Medulla oblongata (tissue), 1 donor: Measurements from ENCODE around the gene GTPBP6.
A peak's percentile ranks its signal among the peaks of the same experiment; 100 is the strongest.

Experiments used
- DNase-seq: peaks from one replicate; pipeline ENCODE4 v3.0.0-alpha.2; 2015; ENCODE audit errors: extremely low spot score

GTPBP6 gene

GRCh38 chrX:318739-319578, at the start of gene GTPBP6:
TSS of gene GTPBP6 (minus strand) at chrX:318796. CDS start at chrX:318787, 9 bp downstream.
- peak; percentile 100 for DNase-seq

DNA sequence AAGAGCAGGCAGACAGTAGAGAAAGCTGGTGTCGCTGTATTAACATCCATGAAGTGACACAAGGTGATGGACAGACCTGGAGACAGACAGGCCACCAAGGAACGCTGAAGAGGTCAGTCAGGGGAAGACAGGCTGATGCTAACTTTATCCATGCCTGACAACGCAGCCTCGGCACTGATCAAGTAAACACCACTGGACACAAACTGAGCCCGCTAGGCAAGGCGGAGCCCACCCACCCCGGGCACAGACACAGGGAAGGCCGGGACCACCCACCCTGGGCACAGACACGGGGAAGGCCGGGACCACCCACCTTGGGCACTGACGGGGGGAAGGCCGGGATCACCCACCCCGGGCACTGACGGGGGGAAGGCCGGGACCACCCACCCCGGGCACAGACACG, 49.3 kb upstream of the GTPBP6 start:
- no peak for DNase-seq

GRCh38 chrX:367349-367748, 48.8 kb upstream of the GTPBP6 start:
- no peak for DNase-seq

DNA sequence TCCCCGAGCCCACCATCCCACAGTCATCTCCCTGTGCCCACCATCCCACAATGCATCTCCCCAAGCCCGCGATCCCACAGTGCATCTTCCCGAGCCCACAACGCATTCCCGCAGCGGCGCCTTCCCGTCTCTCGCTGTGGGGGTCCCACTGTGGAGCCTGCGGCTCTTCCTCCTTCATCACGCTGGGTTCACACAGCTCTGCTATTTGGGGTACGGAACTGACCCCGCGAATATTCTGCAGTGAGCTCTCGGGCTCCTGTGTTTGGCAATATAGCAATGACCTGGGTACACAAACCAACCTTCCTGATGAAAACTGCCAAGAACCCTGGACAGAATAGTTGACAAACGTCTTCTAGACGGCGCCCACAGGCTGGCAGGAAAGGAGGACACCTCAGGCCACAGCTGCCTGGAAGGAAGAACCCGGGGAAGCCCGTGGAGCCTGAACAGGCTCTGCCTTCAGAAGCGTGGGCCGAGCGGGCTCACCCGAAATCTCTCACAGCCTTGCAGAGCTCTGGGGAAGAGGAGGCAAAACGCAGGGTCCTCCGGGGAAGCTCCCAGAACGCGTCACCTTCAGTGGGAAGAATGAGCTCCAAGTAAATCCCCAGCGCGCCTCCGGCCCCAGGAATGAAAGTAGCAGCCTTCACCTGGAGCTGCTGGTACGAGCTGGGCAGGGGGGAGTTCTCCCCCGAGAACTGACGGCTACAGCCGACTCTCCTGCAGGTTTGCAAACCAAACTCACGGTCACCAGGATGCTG, 45.2 kb upstream of the GTPBP6 start:
- DNase-seq, result no peak

DNA sequence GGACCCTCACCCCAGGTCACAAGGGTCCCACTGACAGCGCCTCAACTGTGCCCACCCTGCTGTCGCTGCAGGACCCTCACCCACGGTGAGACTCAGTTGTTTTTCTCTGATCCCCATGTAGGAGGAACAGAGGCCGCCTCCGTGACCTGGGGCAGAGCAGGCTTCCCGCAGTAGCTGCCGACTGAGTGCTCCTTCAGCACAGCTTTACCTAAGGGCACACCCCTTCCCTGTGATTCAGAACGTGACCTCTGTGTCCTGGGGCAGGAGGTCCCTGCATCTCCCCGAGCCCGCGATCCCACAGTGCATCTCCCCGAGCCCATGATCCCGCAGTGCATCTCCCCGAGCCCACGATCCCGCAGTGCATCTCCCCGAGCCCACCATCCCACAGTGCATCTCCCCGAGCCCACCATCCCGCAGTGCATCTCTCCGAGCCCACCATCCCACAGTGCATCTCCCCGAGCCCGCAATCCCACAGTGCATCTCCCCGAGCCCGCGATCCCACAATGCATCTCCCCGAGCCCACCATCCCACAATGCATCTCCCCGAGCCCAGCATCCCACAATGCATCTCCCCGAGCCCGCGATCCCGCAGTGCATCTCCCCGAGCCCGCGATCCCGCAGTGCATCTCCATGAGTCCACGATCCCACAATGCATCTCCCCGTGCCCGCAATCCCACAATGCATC, 44.5 kb upstream of the GTPBP6 start:
- DNase-seq, result no peak

GRCh38 chrX:362351-362750, 43.8 kb upstream of the GTPBP6 start:
- DNase-seq, result no peak

GRCh38 chrX:361231-362145, 42.9 kb upstream of the GTPBP6 start:
- DNase-seq, result no peak

DNA sequence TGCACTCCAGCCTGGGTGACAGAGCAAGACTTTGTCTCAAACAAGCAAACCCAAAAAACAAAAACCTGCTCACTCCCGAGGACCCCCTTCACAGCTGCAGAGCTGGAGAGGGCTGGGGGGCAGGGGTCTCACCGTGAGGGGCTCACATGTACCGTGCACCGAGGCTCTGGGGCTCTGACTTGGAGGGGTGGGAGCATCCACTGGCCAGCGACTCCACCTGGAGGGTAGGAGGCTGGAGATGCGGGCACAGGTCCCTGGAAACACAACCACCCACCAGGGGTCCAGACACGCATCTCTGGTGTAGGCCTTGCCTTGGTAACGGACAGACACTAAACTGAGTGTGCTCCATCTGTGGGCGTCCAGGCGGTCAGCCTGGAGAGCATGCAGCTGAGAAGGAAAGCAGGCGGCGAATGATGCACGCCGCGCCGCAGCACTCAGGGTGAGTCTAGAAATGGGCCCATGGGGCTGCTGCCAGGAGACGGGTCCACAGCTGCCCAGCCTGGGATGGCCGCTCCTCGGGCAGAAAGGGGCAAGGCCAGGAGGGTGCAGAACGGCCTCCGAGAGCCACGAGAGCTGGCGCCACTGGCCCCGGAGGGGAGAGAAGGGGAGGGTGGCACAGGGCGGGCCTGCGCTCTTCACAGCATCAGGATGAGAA, 42.0 kb upstream of the GTPBP6 start:
- DNase-seq, result no peak

DNA sequence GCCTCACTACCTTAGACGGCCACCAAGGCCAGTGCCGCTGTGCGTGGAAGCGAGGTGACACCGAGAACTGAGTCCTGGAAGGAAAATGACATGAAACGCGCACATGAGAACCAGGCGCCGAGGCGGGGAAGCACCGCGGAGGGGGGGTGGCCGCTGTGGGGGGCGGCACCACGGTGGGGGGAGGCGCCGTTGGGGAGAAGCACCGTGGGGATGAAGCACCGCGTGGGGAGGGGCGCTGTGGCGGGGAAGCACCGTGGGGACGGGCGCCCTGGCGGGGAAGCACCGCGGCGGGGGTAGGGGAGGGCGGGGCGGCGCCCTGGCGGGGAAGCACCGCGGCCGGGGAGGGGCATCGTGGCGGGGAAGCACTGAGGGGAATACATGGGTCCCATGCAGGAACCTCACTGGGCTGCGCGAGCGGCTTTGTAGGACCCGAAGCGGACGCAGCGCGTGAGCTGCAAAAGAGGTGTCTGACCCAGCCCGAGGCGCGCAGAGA, 40.1 kb upstream of the GTPBP6 start:
- DNase-seq, result no peak

GRCh38 chrX:357693-358471, 39.3 kb upstream of the GTPBP6 start:
- no peak for DNase-seq

DNA sequence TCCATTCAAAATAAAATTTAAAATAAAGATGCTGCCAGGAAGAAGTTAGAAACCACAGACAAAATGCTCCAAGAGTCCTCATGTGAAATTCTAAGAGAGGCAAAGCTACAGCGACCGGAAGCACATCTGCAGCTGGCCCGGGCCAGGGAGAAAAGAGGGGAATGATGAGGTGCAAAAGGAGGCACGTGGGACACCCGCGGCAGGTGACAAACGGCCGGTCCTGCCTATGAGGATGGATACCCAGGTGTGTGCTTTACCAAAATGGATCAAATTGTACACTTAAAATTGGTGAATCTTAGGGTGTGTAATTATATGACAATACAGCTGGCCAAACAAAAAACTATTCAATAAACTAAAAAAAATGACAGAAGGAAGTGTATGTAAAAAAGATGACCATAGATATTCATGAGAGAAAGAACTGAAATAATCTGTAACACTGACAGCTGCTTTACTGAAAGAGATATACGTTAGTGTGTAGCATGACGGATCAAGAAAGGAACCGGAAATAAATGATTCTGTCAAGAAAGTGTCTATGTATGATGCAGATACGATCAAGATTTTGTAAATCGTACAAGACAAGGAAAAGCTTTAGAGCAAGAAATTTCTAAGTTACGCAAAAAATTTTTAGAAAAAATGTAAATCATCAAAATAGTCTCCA, 38.6 kb upstream of the GTPBP6 start:
- DNase-seq, result no peak

- DNase-seq, result no peak
Observed at GRCh38 chrX:356385-357034, 37.9 kb upstream of the GTPBP6 start.

GRCh38 chrX:355329-356050, 36.9 kb upstream of the GTPBP6 start:
- no peak for DNase-seq

GRCh38 chrX:353566-354535, 35.3 kb upstream of the GTPBP6 start:
- DNase-seq, result no peak

GRCh38 chrX:352582-353314, 34.2 kb upstream of the GTPBP6 start:
- no peak for DNase-seq

GRCh38 chrX:352181-352580, 33.6 kb upstream of the GTPBP6 start:
- no peak for DNase-seq
